Loucy (cell line): ENCODE measurements around the gene PFKL.
A peak's percentile ranks its signal among the peaks of the same experiment; 100 is the strongest.

ENCODE experiments used
- H2AFZ ChIP-seq: fragments of 200-600 bp; sonication (generic); 2 replicates; pipeline ENCODE4 v1.6.0; 2016; ENCODE audit warnings: antibody characterized with exemption, mild to moderate bottlenecking, low read length, moderate library complexity
- H3F3A ChIP-seq: fragments of 200-600 bp; 2 replicates; pipeline ENCODE4 v1.6.0; 2016; ENCODE audit warnings: antibody characterized with exemption, low read depth, mild to moderate bottlenecking
- H3K27me3 ChIP-seq: fragments of 200-600 bp; sonication (generic); 2 replicates; pipeline ENCODE4 v1.6.1; 2014; ENCODE audit warnings: low read length, mild to moderate bottlenecking; ENCODE audit not compliant: insufficient read depth, poor library complexity, severe bottlenecking
- H3K36me3 ChIP-seq: fragments of 200-600 bp; sonication (generic); 2 replicates; pipeline ENCODE4 v1.6.1; 2016; ENCODE audit warnings: low read length; ENCODE audit not compliant: insufficient read depth
- H3K4me1 ChIP-seq: fragments of 200-600 bp; sonication (generic); 2 replicates; pipeline ENCODE4 v1.5.1; 2014; ENCODE audit warnings: low read length, mild to moderate bottlenecking; ENCODE audit not compliant: insufficient read depth, poor library complexity, severe bottlenecking
- H3K4me2 ChIP-seq: fragments of 200-600 bp; sonication (generic); 2 replicates; pipeline ENCODE4 v1.6.0; 2014; ENCODE audit warnings: antibody characterized with exemption, low read length, low read depth, mild to moderate bottlenecking; ENCODE audit not compliant: poor library complexity, severe bottlenecking
- H3K4me3 ChIP-seq: fragments of 200-600 bp; sonication (generic); 2 replicates; pipeline ENCODE4 v1.5.1; 2014; ENCODE audit warnings: low read length, mild to moderate bottlenecking, mixed read lengths; ENCODE audit not compliant: poor library complexity, severe bottlenecking
- H3K79me2 ChIP-seq: fragments of 200-600 bp; sonication (generic); 2 replicates; pipeline ENCODE4 v1.6.1; 2014; ENCODE audit warnings: low read length; ENCODE audit not compliant: insufficient read depth
- H3K9ac ChIP-seq: fragments of 200-600 bp; sonication (generic); 2 replicates; pipeline ENCODE4 v1.6.0; 2014; ENCODE audit warnings: mild to moderate bottlenecking, low read depth, low read length, moderate library complexity; ENCODE audit not compliant: poor library complexity, severe bottlenecking
- H3K9me2 ChIP-seq: fragments of 200-600 bp; sonication (generic); replicated peaks from 2 replicates; pipeline ENCODE4 v1.6.1; 2016; ENCODE audit warnings: low read depth, low read length, mixed read lengths
- H3K9me3 ChIP-seq: fragments of 200-600 bp; sonication (generic); 2 replicates; pipeline ENCODE4 v1.6.1; 2014; ENCODE audit warnings: mild to moderate bottlenecking, antibody characterized with exemption, low read length, low read depth; ENCODE audit not compliant: insufficient read depth
- H4K20me1 ChIP-seq: fragments of 200-600 bp; sonication (generic); 2 replicates; pipeline ENCODE4 v1.6.0; 2014; ENCODE audit warnings: antibody characterized with exemption, low read length, mild to moderate bottlenecking; ENCODE audit not compliant: insufficient read depth, poor library complexity, severe bottlenecking
- EZH2phosphoT487 ChIP-seq: fragments of 200-600 bp; IDR thresholded peaks from 2 replicates; pipeline ENCODE4 v1.6.1; 2018; ENCODE audit warnings: antibody characterized with exemption, mild to moderate bottlenecking, moderate library complexity, borderline replicate concordance
- TF ChIP-seq, protein P1 (sequence below): fragments of 200-600 bp; sonication (generic); conservative IDR thresholded peaks from 2 replicates; pipeline ENCODE4 v1.5.1; 2014; ENCODE audit warnings: mild to moderate bottlenecking, antibody characterized with exemption, low read length

The PFKL gene

DNA sequence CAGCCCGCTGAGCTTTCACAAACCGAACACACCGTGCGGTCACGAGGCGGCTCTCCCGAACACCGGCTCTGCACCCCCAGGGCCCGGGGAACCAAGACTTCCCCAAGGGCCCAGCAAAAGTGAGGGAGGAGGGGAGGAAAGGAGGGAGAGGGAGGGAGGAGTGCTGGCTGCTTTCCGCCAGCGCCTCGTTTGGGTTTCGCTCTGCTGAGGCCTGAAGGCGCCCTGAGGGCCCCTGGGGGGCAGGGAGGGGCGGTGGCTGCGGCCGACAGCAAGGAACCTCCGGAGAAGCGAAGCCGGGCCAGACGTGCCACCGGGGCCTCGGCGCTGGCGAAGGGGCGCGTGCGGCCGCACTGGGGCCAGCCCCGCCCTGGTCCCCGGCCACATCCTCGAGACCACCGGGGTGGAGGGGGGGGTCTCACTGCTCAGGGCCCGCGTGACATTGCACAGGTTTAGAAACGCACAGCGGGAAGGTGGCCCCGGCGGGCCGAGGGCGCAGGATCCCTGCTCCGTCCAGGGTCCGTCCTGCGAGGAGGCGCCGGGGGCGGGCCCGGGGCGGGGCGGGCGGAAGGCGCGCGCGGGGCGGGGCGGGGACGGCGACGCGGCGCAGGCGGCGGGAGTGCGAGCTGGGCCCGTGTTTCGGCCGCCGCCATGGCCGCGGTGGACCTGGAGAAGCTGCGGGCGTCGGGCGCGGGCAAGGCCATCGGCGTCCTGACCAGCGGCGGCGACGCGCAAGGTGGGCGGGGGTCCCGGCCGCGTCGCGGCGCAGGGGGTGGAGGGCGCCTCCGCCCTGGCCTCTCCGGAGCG is at the start of gene PFKL:
Gene PFKL (plus strand): TSS at position 596 of the 804 bp plus-strand sequence. CDS start 53 bp downstream, at position 649.
- Histone ChIP-seq H3K4me3 (peak within 1 kb of the TSS; percentile 91), H3K9me2 (no peaks in the 10 kb centered on the region), H3K36me3 (no peaks in the 10 kb centered on the region), H3F3A (no peaks in the 10 kb centered on the region), H3K9me3 (no peaks in the 10 kb centered on the region), H3K4me2 (peak within 1 kb of the TSS; percentile 94), H3K4me1 (peaks cover 39% of the 10 kb centered on the region), H3K27me3 (no peaks in the 10 kb centered on the region), H3K9ac (peak within 1 kb of the TSS; percentile 78), H3K79me2 (peaks cover 45% of the 10 kb centered on the region), H4K20me1 (peaks cover 30% of the 10 kb centered on the region), H2AFZ (peak within 1 kb of the TSS; percentile 94)
- TF ChIP-seq, protein P1, sequence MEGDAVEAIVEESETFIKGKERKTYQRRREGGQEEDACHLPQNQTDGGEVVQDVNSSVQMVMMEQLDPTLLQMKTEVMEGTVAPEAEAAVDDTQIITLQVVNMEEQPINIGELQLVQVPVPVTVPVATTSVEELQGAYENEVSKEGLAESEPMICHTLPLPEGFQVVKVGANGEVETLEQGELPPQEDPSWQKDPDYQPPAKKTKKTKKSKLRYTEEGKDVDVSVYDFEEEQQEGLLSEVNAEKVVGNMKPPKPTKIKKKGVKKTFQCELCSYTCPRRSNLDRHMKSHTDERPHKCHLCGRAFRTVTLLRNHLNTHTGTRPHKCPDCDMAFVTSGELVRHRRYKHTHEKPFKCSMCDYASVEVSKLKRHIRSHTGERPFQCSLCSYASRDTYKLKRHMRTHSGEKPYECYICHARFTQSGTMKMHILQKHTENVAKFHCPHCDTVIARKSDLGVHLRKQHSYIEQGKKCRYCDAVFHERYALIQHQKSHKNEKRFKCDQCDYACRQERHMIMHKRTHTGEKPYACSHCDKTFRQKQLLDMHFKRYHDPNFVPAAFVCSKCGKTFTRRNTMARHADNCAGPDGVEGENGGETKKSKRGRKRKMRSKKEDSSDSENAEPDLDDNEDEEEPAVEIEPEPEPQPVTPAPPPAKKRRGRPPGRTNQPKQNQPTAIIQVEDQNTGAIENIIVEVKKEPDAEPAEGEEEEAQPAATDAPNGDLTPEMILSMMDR: no peak
- no peak for TF ChIP-seq EZH2phosphoT487

DNA sequence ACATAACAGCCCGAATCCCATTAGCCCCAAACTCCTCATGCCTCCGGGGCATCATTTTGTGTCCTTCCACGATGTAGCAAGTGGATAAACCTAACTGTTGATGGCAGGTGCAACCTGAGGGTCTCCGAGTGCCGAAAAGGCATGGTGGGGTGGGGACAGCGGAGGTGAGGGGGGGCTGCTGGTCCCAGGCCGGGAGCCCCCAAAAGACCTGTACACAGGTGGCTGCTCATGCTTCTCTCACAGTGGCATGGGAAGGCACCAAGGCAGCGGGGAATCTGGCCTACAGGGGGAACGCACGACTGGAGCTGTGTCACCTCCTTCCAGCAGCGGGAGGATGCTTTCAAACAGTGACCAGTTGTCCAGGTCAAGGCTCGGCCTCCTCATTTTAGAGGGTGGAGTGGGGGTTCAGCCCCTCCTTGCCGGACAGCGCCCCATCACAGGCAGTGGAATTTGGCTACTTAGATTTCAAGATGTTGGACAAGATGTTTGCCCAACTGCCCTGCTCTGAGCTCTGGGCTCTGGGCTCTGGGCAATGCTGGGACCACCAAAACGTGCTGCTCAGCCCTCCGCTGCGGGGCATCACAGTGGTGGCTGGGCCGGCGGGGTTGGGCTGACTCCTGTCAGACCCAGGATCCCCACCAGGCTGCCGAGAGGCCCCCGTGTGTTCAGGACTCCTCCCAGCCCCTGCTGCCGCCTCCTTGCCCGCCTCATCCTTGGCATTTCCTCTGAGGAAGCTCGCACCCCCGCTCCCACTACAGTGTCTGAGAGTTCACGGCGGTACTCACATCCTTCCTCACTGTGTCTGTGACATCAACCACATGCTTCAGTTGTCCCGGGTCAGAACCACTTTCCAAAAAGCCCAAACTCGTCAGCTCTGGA is 45.8 kb upstream of the PFKL start:
- H4K20me1 ChIP-seq: no peaks in the 10 kb centered on the region
- no peak overlapping the region for H3K4me2 ChIP-seq
- H2AFZ ChIP-seq: no peak overlapping the region
- H3K79me2 ChIP-seq: no peaks in the 10 kb centered on the region
- TF ChIP-seq, protein P1: no peak
- H3K9me3 ChIP-seq: no peaks in the 10 kb centered on the region
- no peaks in the 10 kb centered on the region for H3K36me3 ChIP-seq
- H3K9me2 ChIP-seq: no peaks in the 10 kb centered on the region
- no peak overlapping the region for H3K4me3 ChIP-seq
- H3K27me3 ChIP-seq: no peaks in the 10 kb centered on the region
- no peaks in the 10 kb centered on the region for H3F3A ChIP-seq
- no peaks in the 10 kb centered on the region for H3K4me1 ChIP-seq
- H3K9ac ChIP-seq: no peak overlapping the region

DNA sequence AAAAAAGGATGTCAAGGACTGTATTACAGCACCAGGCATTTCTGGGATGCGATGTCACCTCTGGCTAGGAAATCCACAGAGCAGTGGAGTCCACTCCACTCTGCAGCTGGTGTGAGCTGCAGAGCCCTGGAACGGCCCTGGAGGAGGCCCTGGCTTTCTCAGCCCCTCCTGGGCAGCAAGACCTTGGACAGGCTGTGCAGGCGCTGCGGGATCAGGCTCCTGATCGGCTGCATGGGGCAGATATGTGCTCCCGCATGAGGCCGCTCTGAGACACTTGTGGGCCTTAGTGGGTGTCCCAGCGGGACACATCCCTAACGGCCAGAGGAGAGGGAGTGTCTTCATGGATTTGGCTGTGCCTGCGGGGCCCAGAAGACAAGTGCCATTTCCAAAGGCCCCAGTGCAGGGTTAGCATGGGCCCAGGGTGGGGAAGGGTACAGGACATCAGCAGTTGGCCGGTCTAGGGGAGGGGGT is 44.3 kb upstream of the PFKL start:
- Histone ChIP-seq H3K9me2 (no peaks in the 10 kb centered on the region), H4K20me1 (no peaks in the 10 kb centered on the region), H3K36me3 (no peaks in the 10 kb centered on the region), H3K9me3 (no peaks in the 10 kb centered on the region), H3K4me3 (no peak overlapping the region), H3K79me2 (no peaks in the 10 kb centered on the region), H3F3A (no peaks in the 10 kb centered on the region), H3K9ac (no peak overlapping the region), H2AFZ (no peak overlapping the region), H3K4me2 (no peak overlapping the region), H3K27me3 (no peaks in the 10 kb centered on the region), H3K4me1 (no peaks in the 10 kb centered on the region)
- TF ChIP-seq, protein P1: no peak
- TF ChIP-seq EZH2phosphoT487: no peak
